MM.1S (cell line): ENCODE results near the gene CDC37.

ENCODE experiments used
- DNase-seq: peaks from one replicate; pipeline ENCODE4 v3.0.0-alpha.2; 2015
- H2AFZ ChIP-seq: fragments of 300-600 bp; sonication (generic); 2 replicates; pipeline ENCODE4 v1.6.0; 2016; ENCODE audit warnings: antibody characterized with exemption, low read length
- H3F3A ChIP-seq: fragments of 300-600 bp; sonication (generic); 2 replicates; pipeline ENCODE4 v1.6.1; 2016; ENCODE audit warnings: mild to moderate bottlenecking, antibody characterized with exemption, low read length, moderate library complexity, mixed read lengths; ENCODE audit not compliant: insufficient read depth
- H3K27ac ChIP-seq: fragments of 300-600 bp; sonication (generic); 2 replicates; pipeline ENCODE4 v1.5.1; 2016; ENCODE audit warnings: mild to moderate bottlenecking, low read length
- H3K27me3 ChIP-seq: fragments of 300-600 bp; sonication (generic); replicated peaks from 2 replicates; pipeline ENCODE4 v1.6.0; 2016; ENCODE audit warnings: low read length; ENCODE audit not compliant: insufficient read depth
- H3K36me3 ChIP-seq: fragments of 300-600 bp; sonication (generic); replicated peaks from 2 replicates; pipeline ENCODE4 v1.6.1; 2016; ENCODE audit warnings: mild to moderate bottlenecking, low read length, mixed read lengths; ENCODE audit not compliant: insufficient read depth
- H3K4me1 ChIP-seq: fragments of 300-600 bp; sonication (generic); 2 replicates; pipeline ENCODE4 v1.6.1; 2016; ENCODE audit warnings: low read length, mixed read lengths
- H3K4me2 ChIP-seq: fragments of 300-600 bp; sonication (generic); 2 replicates; pipeline ENCODE4 v1.6.0; 2016; ENCODE audit warnings: low read depth, low read length
- H3K4me3 ChIP-seq: fragments of 300-600 bp; sonication (generic); 2 replicates; pipeline ENCODE4 v1.5.1; 2016; ENCODE audit warnings: low read length, mixed read lengths
- H3K79me2 ChIP-seq: fragments of 300-600 bp; sonication (generic); 2 replicates; pipeline ENCODE4 v1.6.1; 2016; ENCODE audit warnings: mixed run types, low read length, mixed read lengths
- H3K9ac ChIP-seq: fragments of 300-600 bp; sonication (generic); 2 replicates; pipeline ENCODE4 v1.6.1; 2016; ENCODE audit warnings: low read length, mixed read lengths
- H3K9me2 ChIP-seq: fragments of 300-600 bp; sonication (generic); replicated peaks from 2 replicates; pipeline ENCODE4 v1.6.1; 2016; ENCODE audit warnings: mild to moderate bottlenecking, low read length, mixed read lengths; ENCODE audit not compliant: insufficient read depth
- H3K9me3 ChIP-seq: fragments of 300-600 bp; sonication (generic); replicated peaks from 2 replicates; pipeline ENCODE4 v1.6.1; 2016; ENCODE audit warnings: mild to moderate bottlenecking, low read length, mixed read lengths; ENCODE audit not compliant: insufficient read depth
- H4K20me1 ChIP-seq: fragments of 300-600 bp; sonication (generic); 2 replicates; pipeline ENCODE4 v1.6.1; 2016; ENCODE audit warnings: mild to moderate bottlenecking, low read length, moderate library complexity, mixed read lengths; ENCODE audit not compliant: insufficient read depth
- EZH2 ChIP-seq: fragments of 300-600 bp; sonication (generic); optimal IDR thresholded peaks from 2 replicates; pipeline ENCODE3; 2017; ENCODE audit warnings: low read depth, mild to moderate bottlenecking, antibody characterized with exemption, low read length, mixed read lengths
- EZH2phosphoT487 ChIP-seq: fragments of 300-600 bp; sonication (generic); IDR thresholded peaks from 2 replicates; pipeline ENCODE4 v1.6.1; 2018; ENCODE audit warnings: antibody characterized with exemption, low read length
- TF ChIP-seq, protein P1 (sequence below): fragments of 300-600 bp; sonication (generic); IDR thresholded peaks from 2 replicates; pipeline ENCODE4 v1.5.1; 2016; ENCODE audit warnings: antibody characterized with exemption, low read length, mixed read lengths

CDC37 gene

GRCh38 chr19:10406191-10406590 lies 2.8 kb upstream of the CDC37 start:
- Histone ChIP-seq H3K27ac (no peak overlapping the region), H3K4me3 (no peak overlapping the region), H3K36me3 (no peaks in the 10 kb centered on the region), H2AFZ (no peak overlapping the region), H3K79me2 (peaks cover 22% of the 10 kb centered on the region), H3F3A (peaks cover 4% of the 10 kb centered on the region; the same call in 1 of the 2 replicates), H3K27me3 (no peaks in the 10 kb centered on the region), H3K4me2 (no peak overlapping the region), H4K20me1 (0 out of 2 replicates have a peak, but pooled peaks cover 3% of the 10 kb centered on the region), H3K4me1 (peaks cover 17% of the 10 kb centered on the region), H3K9ac (no peak overlapping the region), H3K9me3 (no peaks in the 10 kb centered on the region), H3K9me2 (no peaks in the 10 kb centered on the region)
- TF ChIP-seq EZH2 (no peak), EZH2phosphoT487 (no peak)
- TF ChIP-seq, protein P1, sequence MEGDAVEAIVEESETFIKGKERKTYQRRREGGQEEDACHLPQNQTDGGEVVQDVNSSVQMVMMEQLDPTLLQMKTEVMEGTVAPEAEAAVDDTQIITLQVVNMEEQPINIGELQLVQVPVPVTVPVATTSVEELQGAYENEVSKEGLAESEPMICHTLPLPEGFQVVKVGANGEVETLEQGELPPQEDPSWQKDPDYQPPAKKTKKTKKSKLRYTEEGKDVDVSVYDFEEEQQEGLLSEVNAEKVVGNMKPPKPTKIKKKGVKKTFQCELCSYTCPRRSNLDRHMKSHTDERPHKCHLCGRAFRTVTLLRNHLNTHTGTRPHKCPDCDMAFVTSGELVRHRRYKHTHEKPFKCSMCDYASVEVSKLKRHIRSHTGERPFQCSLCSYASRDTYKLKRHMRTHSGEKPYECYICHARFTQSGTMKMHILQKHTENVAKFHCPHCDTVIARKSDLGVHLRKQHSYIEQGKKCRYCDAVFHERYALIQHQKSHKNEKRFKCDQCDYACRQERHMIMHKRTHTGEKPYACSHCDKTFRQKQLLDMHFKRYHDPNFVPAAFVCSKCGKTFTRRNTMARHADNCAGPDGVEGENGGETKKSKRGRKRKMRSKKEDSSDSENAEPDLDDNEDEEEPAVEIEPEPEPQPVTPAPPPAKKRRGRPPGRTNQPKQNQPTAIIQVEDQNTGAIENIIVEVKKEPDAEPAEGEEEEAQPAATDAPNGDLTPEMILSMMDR: no peak
- no peak for DNase-seq

- H3K9ac ChIP-seq: peak overlapping the region; percentile 95; the same call in 1 of the 2 replicates
- H2AFZ ChIP-seq: peak overlapping the region; percentile 86
These were observed 1.8 kb upstream of the CDC37 start for GRCh38 chr19:10404888-10405820.

DNA sequence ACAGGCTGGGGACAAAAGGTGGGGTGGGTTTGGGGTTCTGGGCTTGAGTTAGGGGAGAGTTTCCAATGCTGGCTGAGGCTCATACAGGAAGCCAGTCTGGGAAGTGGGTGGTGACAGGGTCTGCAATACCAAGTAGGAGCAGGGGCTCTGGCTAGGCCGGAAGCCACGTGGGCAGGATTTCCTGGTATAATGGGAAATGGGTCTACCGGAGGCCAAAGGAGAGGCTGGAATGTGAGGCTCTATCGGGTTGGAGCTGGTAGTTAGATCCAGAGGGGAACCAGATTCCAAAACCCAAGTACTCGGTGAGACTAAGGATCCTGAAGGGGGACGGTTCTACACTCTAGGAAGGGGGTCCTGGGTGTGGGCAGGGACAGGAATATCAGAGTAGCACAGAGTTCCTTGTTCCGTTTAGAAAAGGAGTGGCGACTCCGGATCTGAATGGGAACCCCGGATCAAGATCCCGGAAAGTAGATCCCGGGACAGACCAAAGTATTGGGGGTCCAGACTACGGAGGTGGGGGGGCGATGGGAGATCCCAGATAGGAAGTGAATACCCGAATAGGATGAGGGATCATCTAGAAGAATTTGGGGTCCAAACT lies 802 bp downstream of the CDC37 start:
- H3K4me1 ChIP-seq: peaks cover 14% of the 10 kb centered on the region
- H3K9me3 ChIP-seq: no peaks in the 10 kb centered on the region
- peak overlapping the region; percentile 78 for H2AFZ ChIP-seq
- TF ChIP-seq EZH2: no peak
- TF ChIP-seq EZH2phosphoT487: no peak
- TF ChIP-seq, protein P1: no peak
- no peak for DNase-seq
- H3K27me3 ChIP-seq: no peaks in the 10 kb centered on the region
- 0 out of 2 replicates have a peak, but pooled peaks cover 4% of the 10 kb centered on the region for H3F3A ChIP-seq
- H4K20me1 ChIP-seq: 0 out of 2 replicates have a peak, but pooled peaks cover 3% of the 10 kb centered on the region
- no peaks in the 10 kb centered on the region for H3K36me3 ChIP-seq
- H3K27ac ChIP-seq: no peak overlapping the region
- H3K9me2 ChIP-seq: no peaks in the 10 kb centered on the region
- peaks cover 57% of the 10 kb centered on the region for H3K79me2 ChIP-seq
- peak overlapping the region; percentile 95 for H3K9ac ChIP-seq
- H3K4me2 ChIP-seq: peak overlapping the region; percentile 100
- peak overlapping the region; percentile 97 for H3K4me3 ChIP-seq

More at GRCh38 chr19:10404888-10405820, 1.8 kb upstream of the CDC37 start:
- 0 out of 2 replicates have a peak, but pooled peaks cover 4% of the 10 kb centered on the region for H3F3A ChIP-seq
- H3K79me2 ChIP-seq: peaks cover 32% of the 10 kb centered on the region
- no peaks in the 10 kb centered on the region for H3K9me3 ChIP-seq
- no peaks in the 10 kb centered on the region for H3K27me3 ChIP-seq
- no peak overlapping the region for H3K27ac ChIP-seq
- H3K36me3 ChIP-seq: no peaks in the 10 kb centered on the region
- H4K20me1 ChIP-seq: 0 out of 2 replicates have a peak, but pooled peaks cover 3% of the 10 kb centered on the region
- DNase-seq: no peak
- H3K9me2 ChIP-seq: no peaks in the 10 kb centered on the region
- peaks cover 14% of the 10 kb centered on the region for H3K4me1 ChIP-seq
- TF ChIP-seq EZH2phosphoT487 (no peak), EZH2 (no peak)
- TF ChIP-seq, protein P1: no peak
- H3K4me2 ChIP-seq: peak overlapping the region; percentile 100
- peak overlapping the region; percentile 97 for H3K4me3 ChIP-seq
